Common myeloid progenitor, CD34-positive (primary cell): Measurements from ENCODE around the gene GABRP.

Source experiments
- CTCF ChIA-PET: fragments of 350-600 bp; sonication (Branson Sonifier 250); formaldehyde crosslinking; loops from one replicate; lab custom pipeline; 2021; ENCODE audit warnings: antibody characterized with exemption; lab: Charles Lee
- POLR2A ChIA-PET: fragments of 350-600 bp; sonication (Branson Sonifier 250); formaldehyde crosslinking; loops from one replicate; lab custom pipeline; 2021; ENCODE audit warnings: antibody characterized with exemption; lab: Charles Lee
- DNase-seq, 3 donors: peaks; one replicate each; pipeline versions ENCODE4 v3.0.0 to v3.0.0-alpha.2; 2013
- H3K27ac ChIP-seq, 2 experiments: 1 replicate in 1 of 2; 2 replicates in 1 of 2; pipeline ENCODE4 v1.7.0; 2013; ENCODE audit warnings: inconsistent platforms in 2 of 2, low read length in 2 of 2, mild to moderate bottlenecking in 2 of 2, low read depth in 1 of 2, moderate library complexity in 1 of 2; ENCODE audit not compliant: severe bottlenecking in 2 of 2, insufficient read depth in 1 of 2, poor library complexity in 1 of 2
- H3K27me3 ChIP-seq, 5 experiments: replicated peaks in 2 of 5; 1 replicate in 3 of 5; 2 replicates in 2 of 5; pipeline versions ENCODE4 v1.6.1 to v1.7.0; 2013; ENCODE audit warnings: low read length in 4 of 5, mild to moderate bottlenecking in 2 of 5, moderate library complexity in 2 of 5, inconsistent platforms in 1 of 5; ENCODE audit not compliant: insufficient read depth in 5 of 5, control insufficient read depth in 4 of 5
- H3K36me3 ChIP-seq, 4 experiments: 1 replicate in 2 of 4; 2 replicates in 2 of 4; pipeline versions ENCODE4 v1.6.1 to v1.7.0; 2013; ENCODE audit warnings: low read length in 3 of 4, control low read depth in 1 of 4, mild to moderate bottlenecking in 1 of 4; ENCODE audit not compliant: control insufficient read depth in 4 of 4, insufficient read depth in 4 of 4
- H3K4me1 ChIP-seq, 4 experiments: 1 replicate in 3 of 4; 2 replicates in 1 of 4; pipeline versions ENCODE4 v1.6.1 to v1.7.1; 2013; ENCODE audit warnings: low read length in 3 of 4, mild to moderate bottlenecking in 3 of 4, control low read depth in 1 of 4, inconsistent platforms in 1 of 4, moderate library complexity in 1 of 4; ENCODE audit not compliant: control insufficient read depth in 4 of 4, insufficient read depth in 4 of 4; ENCODE audit errors: control extremely low read depth in 1 of 4
- H3K4me3 ChIP-seq, 7 experiments: 1 replicate in 4 of 7; 2 replicates in 3 of 7; pipeline versions ENCODE4 v1.5.1 to v1.7.0; 2013; ENCODE audit warnings: mild to moderate bottlenecking in 7 of 7, low read length in 6 of 7, moderate library complexity in 6 of 7, inconsistent platforms in 2 of 7, low read depth in 2 of 7, control low read depth in 1 of 7; ENCODE audit not compliant: insufficient read depth in 4 of 7, control insufficient read depth in 1 of 7; ENCODE audit errors: extremely low read depth in 1 of 7
- H3K9me3 ChIP-seq, 5 experiments: 1 replicate in 4 of 5; 2 replicates in 1 of 5; pipeline versions ENCODE4 v1.6.1 to v1.7.1; 2013; ENCODE audit warnings: low read length in 4 of 5, mild to moderate bottlenecking in 2 of 5, inconsistent platforms in 1 of 5, low read depth in 1 of 5, moderate library complexity in 1 of 5; ENCODE audit not compliant: control insufficient read depth in 4 of 5, insufficient read depth in 2 of 5; ENCODE audit errors: control extremely low read depth in 1 of 5
- WGBS: methylation state at CpG from one replicate; pipeline ENCODE4 v1.1.5; 2013; ENCODE audit not compliant: insufficient coverage; 5-methylcytosine and 5-hydroxymethylcytosine counted together

GABRP gene

DNA sequence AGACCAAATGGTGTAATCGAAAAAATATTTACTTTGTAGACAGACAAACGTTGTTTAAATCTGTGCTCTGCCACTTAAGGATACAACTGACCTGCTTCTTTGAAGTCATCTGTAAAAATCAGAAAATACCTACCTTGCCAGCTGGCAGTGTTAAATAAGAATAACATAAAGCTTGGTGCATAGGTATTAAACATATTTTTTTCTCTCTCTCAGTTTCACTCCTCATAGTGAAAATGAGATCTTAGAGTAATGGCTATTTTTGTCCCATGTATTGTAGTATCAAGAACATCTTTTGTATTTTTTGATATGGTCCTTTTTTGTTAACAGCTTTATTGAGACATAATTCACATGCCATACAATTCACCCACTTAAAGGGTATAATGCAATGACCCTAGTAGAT lies 60.3 kb downstream of the GABRP start:
- Histone ChIP-seq H3K4me1 (no peaks in the 10 kb centered on the region), H3K27ac (no peak overlapping the region), H3K36me3 (no peaks in the 10 kb centered on the region), H3K27me3 (peaks cover 0 to 2% (median 0%) of the 10 kb centered on the region in 5 experiments), H3K9me3 (no peaks in the 10 kb centered on the region), H3K4me3 (no peak overlapping the region)
- POLR2A ChIA-PET, result no interaction called here
- no CpG with 5 or more reads among the region's 2 CpGs for WGBS
- CTCF ChIA-PET, result interaction anchor here (1.0 kb wide), 1 partner anchor 23 kb away, joined by 3 read pairs; no protein-coding TSS in a partner anchor
- DNase-seq, result no peak

DNA sequence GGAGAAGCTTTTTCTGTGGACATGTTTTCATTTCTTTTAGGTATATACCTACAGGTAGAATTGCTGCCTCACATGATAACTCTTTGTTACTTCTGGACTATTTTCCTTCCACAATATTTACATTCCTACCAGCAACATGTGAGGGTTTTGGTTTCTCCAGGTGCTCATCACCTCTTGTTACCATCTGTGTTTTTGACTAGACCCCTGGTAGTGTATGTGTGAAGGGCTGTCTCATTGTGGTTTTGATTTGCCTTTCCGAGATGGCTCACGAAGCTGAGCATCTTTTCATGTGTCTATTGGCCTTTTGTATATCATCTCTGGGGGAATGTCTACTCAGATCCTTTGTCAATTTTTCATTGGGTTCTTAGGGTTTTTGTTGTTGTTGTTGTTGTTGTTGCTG lies 61.1 kb downstream of the GABRP start:
- Histone ChIP-seq H3K4me1 (no peaks in the 10 kb centered on the region), H3K27me3 (peaks cover 0 to 2% (median 0%) of the 10 kb centered on the region in 5 experiments), H3K27ac (no peak overlapping the region), H3K4me3 (no peak overlapping the region), H3K36me3 (no peaks in the 10 kb centered on the region), H3K9me3 (no peaks in the 10 kb centered on the region)
- no peak for DNase-seq
- ChIA-PET CTCF (interaction anchor here (1.0 kb wide), 1 partner anchor 22 kb away, joined by 3 read pairs; no protein-coding TSS in a partner anchor), POLR2A (no interaction called here)
- no CpG with 5 or more reads among the region's 2 CpGs for WGBS

DNA sequence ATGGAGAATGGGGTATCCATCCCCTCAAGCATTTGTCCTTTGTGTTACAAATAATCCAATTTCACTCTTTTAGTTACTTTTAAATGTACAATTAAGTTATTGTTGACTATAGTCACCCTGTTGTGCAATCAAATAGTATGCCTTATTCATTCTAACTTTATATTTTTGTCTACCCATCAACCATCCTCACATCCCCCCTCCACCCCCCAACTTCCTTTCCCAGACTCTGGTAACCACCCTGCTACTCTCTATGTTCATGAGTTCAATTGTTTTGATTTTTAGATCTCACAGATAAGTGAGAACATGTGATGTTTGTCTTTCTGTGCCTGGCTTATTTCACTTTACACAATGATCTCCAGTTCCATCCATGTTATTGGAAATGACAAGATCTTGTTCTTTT lies 62.9 kb downstream of the GABRP start:
- Histone ChIP-seq H3K4me1 (no peaks in the 10 kb centered on the region), H3K27ac (no peak overlapping the region), H3K9me3 (no peaks in the 10 kb centered on the region), H3K36me3 (no peaks in the 10 kb centered on the region), H3K27me3 (no peaks in the 10 kb centered on the region), H3K4me3 (no peak overlapping the region)
- ChIA-PET POLR2A (no interaction called here), CTCF (no interaction called here)
- DNase-seq, result no peak

DNA sequence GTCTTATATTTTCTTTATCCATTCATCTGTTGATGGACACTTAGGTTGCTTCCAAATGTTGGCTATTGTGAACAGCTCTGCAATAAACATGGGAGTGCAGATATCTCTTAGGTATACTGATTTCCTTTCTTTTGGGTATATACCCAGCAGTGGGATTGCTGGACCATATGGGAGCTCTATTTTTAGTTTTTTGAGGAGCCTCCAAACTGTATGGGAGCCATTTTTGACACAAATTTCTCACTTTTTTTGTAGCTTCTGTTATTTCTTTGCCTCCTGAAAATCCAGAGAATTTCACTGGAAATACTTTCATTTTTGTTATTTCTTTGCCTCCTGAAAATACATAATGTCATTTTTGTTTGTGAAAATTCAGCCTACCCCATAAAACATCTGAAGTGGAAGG lies 63.3 kb downstream of the GABRP start:
- Histone ChIP-seq H3K9me3 (no peaks in the 10 kb centered on the region), H3K4me3 (no peak overlapping the region), H3K27ac (no peak overlapping the region), H3K4me1 (no peaks in the 10 kb centered on the region), H3K27me3 (no peaks in the 10 kb centered on the region), H3K36me3 (no peaks in the 10 kb centered on the region)
- ChIA-PET CTCF (no interaction called here), POLR2A (no interaction called here)
- DNase-seq, result no peak

DNA sequence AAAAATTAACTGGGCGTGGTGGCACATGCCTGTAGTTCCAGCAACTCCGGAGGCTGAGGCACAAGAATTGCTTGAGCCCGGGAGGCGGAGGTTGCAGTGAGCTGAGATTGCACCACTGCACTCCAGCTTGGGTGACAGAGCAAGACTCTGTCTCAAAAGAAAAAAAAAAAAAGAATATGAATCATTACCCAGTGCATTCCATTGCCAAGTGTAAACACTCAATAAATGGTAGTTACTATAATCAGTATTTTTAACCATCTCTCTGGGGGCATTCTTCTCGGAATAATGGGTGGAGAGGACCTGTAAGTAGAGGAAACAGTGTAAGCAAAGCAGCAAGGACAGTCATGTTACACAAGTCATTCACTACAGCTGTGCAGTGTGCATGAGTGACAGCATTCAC lies 64.5 kb downstream of the GABRP start:
- 96% methylated on average over 4 of the region's 5 CpGs for WGBS
- Histone ChIP-seq H3K27me3 (no peaks in the 10 kb centered on the region), H3K9me3 (no peaks in the 10 kb centered on the region), H3K4me3 (no peak overlapping the region), H3K4me1 (no peaks in the 10 kb centered on the region), H3K27ac (no peak overlapping the region), H3K36me3 (no peaks in the 10 kb centered on the region)
- ChIA-PET POLR2A (no interaction called here), CTCF (no interaction called here)
- DNase-seq, result no peak

DNA sequence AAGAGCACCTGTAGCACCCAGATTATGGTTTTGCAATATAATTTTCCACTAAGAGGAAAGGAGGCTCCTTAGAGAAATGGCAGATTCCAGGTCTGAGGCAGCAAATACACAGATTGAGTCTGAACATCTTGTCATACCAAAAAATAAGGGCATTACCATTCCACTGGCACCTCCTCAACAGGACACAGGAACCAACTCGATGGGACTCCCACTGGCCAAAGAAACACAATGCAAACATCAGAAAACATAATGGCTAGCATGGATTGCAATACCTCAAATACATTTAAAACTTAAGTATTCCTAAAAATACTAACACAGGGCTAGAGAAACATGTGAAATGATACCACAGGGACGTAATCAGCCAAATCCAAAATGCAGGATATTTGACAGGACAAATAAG lies 65.8 kb downstream of the GABRP start:
- no peaks in the 10 kb centered on the region for H3K36me3 ChIP-seq
- H3K4me1 ChIP-seq, result no peaks in the 10 kb centered on the region
- no peak for DNase-seq
- H3K27me3 ChIP-seq, result no peaks in the 10 kb centered on the region
- WGBS, result 86% methylated on average over 1 of the region's 2 CpGs
- H3K27ac ChIP-seq, result no peak overlapping the region
- H3K9me3 ChIP-seq, result no peaks in the 10 kb centered on the region
- ChIA-PET CTCF (no interaction called here), POLR2A (no interaction called here)
- no peak overlapping the region for H3K4me3 ChIP-seq

DNA sequence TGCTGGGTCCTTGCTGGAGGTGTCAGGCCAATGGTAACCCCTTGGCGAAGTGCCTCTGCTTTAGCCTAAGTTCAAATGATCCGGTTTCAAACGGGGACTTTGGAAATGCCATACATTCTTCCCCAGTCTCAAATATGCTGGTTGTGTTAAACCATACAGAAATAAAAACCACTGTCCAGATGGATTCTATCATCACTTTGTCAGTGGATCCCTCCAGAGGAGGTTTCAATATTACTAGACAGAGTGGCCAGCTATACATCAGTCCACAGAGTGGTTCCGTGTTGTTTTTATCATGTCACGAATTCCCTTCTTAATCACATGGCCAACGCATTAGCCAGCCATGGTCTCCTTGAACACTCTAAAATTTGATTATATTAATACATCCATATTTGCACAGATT lies 71.0 kb downstream of the GABRP start:
- H3K36me3 ChIP-seq, result no peaks in the 10 kb centered on the region
- H3K27me3 ChIP-seq, result no peaks in the 10 kb centered on the region
- H3K27ac ChIP-seq, result no peak overlapping the region
- no peak for DNase-seq
- ChIA-PET POLR2A (no interaction called here), CTCF (no interaction called here)
- no peaks in the 10 kb centered on the region for H3K4me1 ChIP-seq
- peaks cover 0 to 6% (median 3%) of the 10 kb centered on the region in 5 experiments for H3K9me3 ChIP-seq
- 89% methylated on average over 5 of the region's 6 CpGs for WGBS
- H3K4me3 ChIP-seq, result no peak overlapping the region
